ENCODE results near the gene TRIM15. TPM values are rescaled to one million over a fixed set of nuclear protein-coding genes. Genes with fewer than 3 reads are reported as not detected.
"Not testable (repeated sequence)": the region's sequence is repeated elsewhere in the genome, so short reads cannot be mapped to it uniquely, and the experiment has no call there.

TRIM15 gene
- polyA plus RNA-seq, 1 donor, result not detected

GRCh38 chr6:30162265-30163089 lies 869 bp upstream of the TRIM15 start:
- no peak for DNase-seq (ENCODE audit: low read depth)

GRCh38 chr6:30163918-30164654 lies 740 bp downstream of the TRIM15 start:
- DNase-seq (ENCODE audit: low read depth), result no peak

GRCh38 chr6:30164714-30165113 lies 1.4 kb downstream of the TRIM15 start:
- no peak for DNase-seq (ENCODE audit: low read depth)

- not testable (repeated sequence) for DNase-seq (ENCODE audit: low read depth)
These were observed 1.9 kb downstream of the TRIM15 start for GRCh38 chr6:30165238-30165637.

GRCh38 chr6:30167101-30167500 lies 3.8 kb downstream of the TRIM15 start:
- DNase-seq (ENCODE audit: low read depth), result no peak

GRCh38 chr6:30168741-30169140 lies 5.4 kb downstream of the TRIM15 start:
- DNase-seq (ENCODE audit: low read depth), result no peak

- DNase-seq (ENCODE audit: low read depth), result no peak
These were observed 6.6 kb downstream of the TRIM15 start for GRCh38 chr6:30169658-30170614.

- no peak for DNase-seq (ENCODE audit: low read depth)
These were observed 8.5 kb downstream of the TRIM15 start for GRCh38 chr6:30171677-30172471.

- no peak for DNase-seq (ENCODE audit: low read depth)
These were observed 9.3 kb downstream of the TRIM15 start for GRCh38 chr6:30172681-30173080.

- no peak for DNase-seq (ENCODE audit: low read depth)
These were observed 12.4 kb downstream of the TRIM15 start for GRCh38 chr6:30175765-30176164.

- no peak for DNase-seq (ENCODE audit: low read depth)
These were observed 15.5 kb downstream of the TRIM15 start for GRCh38 chr6:30178837-30179236.

GRCh38 chr6:30180145-30180544 lies 16.8 kb downstream of the TRIM15 start:
- DNase-seq (ENCODE audit: low read depth), result no peak

- DNase-seq (ENCODE audit: low read depth), result no peak
These were observed 21.2 kb downstream of the TRIM15 start for GRCh38 chr6:30184417-30185031.

- no peak for DNase-seq (ENCODE audit: low read depth)
These were observed 22.6 kb downstream of the TRIM15 start for GRCh38 chr6:30185846-30186484.

GRCh38 chr6:30188541-30188940 lies 25.2 kb downstream of the TRIM15 start:
- no peak for DNase-seq (ENCODE audit: low read depth)

GRCh38 chr6:30192076-30192475 lies 28.7 kb downstream of the TRIM15 start:
- no peak for DNase-seq (ENCODE audit: low read depth)

- DNase-seq (ENCODE audit: low read depth), result no peak
These were observed 31.7 kb downstream of the TRIM15 start for GRCh38 chr6:30194797-30195690.

GRCh38 chr6:30195951-30196350 lies 32.6 kb downstream of the TRIM15 start:
- DNase-seq (ENCODE audit: low read depth), result no peak

- no peak for DNase-seq (ENCODE audit: low read depth)
These were observed 33.0 kb downstream of the TRIM15 start for GRCh38 chr6:30196376-30196775.
